NCI-H1436 treated with DMSO at 0.1 percent for 48 hours (cell line): ENCODE results near the gene ATP11A.
"Not testable (repeated sequence)": the region's sequence is repeated elsewhere in the genome, so short reads cannot be mapped to it uniquely, and the experiment has no call there.

Source experiments
- DNase-seq: peaks from one replicate; lab custom pipeline; 2025; lab: John Stamatoyannopoulos, UW

The ATP11A gene

GRCh38 chr13:112775791-112776279, 86.0 kb downstream of the ATP11A start:
- DNase-seq, result no peak

- DNase-seq, result no peak
Measured at GRCh38 chr13:112776354-112776753, 86.5 kb downstream of the ATP11A start.

GRCh38 chr13:112776971-112777370, 87.1 kb downstream of the ATP11A start:
- DNase-seq, result no peak

GRCh38 chr13:112777637-112778406, 88.0 kb downstream of the ATP11A start:
- no peak for DNase-seq

GRCh38 chr13:112779856-112780604, 90.2 kb downstream of the ATP11A start:
- DNase-seq, result no peak

DNA sequence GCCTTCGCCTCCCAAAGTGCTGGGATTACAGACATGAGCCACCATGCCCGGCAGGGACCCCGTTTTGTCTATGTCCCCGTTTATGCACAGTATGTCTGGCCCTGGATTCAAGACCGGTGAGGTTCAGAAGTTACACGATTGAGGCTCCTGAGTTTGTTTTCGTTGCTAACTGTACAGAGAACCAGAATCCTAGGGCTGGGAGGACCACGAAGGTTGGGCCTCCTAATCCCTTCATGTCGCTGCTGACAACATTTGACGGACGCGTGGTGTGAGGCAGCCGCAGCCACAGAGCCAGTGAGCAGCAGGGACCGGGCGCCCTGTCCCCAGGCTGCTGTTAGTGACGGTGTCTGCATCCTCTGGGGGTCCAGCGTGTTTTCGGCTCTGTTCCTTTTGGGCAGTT, 91.4 kb downstream of the ATP11A start:
- no peak for DNase-seq

- DNase-seq, result no peak
Measured at GRCh38 chr13:112781881-112782361, 92.1 kb downstream of the ATP11A start.

GRCh38 chr13:112782429-112783010, 92.7 kb downstream of the ATP11A start:
- DNase-seq, result no peak

DNA sequence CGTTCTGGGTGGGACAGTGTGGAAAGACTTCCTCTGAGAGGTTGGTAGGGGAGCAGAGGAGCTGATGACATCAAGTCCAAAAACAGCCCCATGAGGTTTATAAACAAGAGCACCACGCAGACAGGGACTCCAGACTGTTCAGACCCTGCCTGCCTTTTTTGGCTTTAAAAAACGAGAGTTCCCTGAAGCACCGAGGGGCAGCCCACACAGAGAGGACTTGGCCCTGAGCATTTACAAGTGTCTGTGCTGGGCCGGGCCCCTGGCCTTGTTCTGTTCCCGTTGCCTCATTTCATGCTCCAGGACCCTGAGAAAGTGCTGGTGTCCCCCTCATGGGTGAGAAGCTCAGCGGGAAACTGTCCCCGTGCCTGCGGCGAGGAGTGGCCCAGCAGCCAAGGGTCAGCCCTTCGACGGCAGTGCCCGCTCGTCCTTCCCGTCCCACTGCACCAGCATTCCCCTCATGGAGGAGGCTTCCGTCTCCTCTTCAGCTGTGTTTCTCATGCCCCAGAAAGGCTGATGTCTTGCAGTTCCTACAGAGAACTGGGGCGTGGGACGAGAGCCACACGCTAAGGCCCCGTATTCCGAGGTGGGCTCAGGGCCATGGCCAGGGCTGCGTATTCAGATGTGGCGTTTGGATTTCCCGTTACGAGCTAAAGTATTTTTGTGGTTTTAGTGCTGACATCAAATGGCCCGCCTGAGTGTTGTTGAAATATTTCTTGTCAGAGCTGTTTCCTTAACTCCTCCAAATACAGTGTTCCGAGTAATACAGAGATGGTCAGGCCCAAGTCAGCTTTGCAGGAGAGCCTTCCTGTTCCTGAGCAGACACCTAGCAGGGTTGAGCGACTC, 93.5 kb downstream of the ATP11A start:
- DNase-seq, result no peak

- no peak for DNase-seq
Measured at GRCh38 chr13:112783978-112784371, 94.1 kb downstream of the ATP11A start.

GRCh38 chr13:112784811-112785482, 95.1 kb downstream of the ATP11A start:
- no peak for DNase-seq

DNA sequence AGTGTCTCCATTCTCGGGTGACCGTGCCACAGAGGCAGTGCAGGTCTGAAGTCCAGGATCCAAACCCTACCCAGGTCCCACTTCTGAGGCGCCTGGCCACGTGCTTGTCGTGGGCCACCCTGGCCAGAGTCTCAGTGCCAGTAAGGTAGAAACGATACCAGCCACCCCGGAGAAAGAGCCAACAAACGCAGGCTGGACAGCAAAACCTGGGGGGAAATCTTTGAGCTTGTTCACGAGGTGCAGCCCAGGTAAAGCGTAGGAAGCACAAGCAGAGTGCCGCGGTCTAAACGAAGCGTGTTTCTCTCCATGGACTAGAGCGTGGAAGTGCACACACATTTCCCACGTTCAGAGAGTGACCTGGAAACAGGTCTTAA, 95.6 kb downstream of the ATP11A start:
- DNase-seq, result no peak

GRCh38 chr13:112786810-112787209, 97.0 kb downstream of the ATP11A start:
- DNase-seq, result not testable (repeated sequence)

DNA sequence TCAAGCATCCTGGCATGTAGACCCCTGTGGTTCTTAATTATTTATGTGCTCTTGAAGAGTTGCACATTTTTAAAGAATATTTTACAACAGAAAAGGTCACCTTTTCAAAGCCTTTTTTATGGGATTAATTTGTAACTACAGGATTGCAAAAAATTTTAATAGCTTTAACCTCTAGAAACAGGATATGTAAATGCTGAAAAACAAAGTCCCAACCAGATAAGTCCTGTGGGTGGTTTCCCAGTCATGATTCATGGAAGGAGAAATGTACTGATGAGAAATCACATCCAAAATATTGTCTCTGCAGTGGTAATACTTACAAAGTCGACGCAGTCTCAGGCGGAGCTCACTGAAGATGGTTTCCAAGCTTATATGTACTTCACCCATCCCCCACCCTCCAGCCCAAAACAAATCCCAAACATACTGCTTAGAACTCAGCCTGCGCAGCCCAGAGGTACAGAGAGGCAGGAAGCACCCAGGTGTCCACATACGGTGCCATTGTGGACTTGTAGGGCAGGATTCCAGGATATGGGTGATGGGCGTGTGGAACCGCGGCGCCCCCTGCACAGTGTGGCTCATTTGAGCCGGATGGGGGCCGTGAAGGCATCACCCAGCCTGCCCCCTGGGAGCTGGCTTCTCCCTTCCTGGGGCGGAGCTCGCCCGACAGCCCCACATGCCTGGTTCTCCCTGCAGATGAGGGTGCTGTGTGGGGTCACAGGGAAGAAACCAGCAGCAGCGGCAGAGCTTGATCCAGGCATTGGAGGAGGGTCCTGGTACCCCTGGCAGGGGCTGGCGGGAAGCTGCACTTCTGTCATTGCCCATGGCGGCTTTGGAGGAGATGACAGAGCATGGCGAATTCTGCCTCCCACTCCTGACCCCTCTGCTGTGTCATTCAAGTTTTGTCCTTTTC, 101.2 kb downstream of the ATP11A start:
- no peak for DNase-seq

- DNase-seq, result no peak
Measured at GRCh38 chr13:112791663-112792440, 102.0 kb downstream of the ATP11A start.

GRCh38 chr13:112792511-112792910, 102.7 kb downstream of the ATP11A start:
- no peak for DNase-seq

DNA sequence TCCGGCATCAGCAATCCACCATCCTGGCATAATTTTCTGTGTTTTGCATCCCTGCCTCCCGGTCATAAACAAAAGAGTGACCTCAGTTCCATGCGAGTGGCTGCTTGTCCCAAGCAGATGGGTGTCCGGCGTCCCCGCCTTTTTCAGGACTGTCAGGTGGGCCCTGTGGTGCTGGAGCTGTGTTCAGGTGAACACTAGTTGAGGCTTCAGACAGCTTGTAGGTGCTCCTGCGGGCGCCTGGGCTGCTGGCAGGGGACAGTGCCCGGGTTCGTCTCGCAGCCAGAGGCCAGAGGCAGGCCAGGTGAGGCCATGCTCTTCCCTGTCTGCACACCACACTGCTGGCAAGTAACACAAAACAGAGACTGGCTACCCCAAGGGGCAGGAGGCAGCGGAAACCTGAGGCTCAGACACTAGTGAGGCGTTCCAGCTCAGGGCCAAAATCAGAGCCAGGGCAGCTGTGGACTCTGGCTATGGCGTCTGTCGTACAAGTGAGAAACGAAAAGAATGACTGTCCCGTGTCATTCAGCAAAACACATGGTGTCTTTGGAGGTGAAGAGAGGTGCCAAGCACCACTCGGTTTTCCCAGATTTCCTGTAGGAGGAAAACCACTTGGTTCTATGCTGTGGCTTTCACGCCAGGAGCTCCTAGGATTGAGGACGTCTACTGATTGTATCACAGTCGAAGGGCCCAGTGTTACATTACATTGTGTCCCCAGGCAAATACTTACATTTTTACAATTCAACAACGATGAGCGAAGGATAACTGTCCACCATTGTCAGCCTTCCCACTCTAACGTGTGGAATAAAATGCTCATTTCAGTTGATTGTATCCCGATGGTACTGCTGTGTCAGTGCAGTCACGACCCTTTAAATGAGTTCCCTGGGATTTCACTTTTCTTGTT, 104.0 kb downstream of the ATP11A start:
- no peak for DNase-seq

DNA sequence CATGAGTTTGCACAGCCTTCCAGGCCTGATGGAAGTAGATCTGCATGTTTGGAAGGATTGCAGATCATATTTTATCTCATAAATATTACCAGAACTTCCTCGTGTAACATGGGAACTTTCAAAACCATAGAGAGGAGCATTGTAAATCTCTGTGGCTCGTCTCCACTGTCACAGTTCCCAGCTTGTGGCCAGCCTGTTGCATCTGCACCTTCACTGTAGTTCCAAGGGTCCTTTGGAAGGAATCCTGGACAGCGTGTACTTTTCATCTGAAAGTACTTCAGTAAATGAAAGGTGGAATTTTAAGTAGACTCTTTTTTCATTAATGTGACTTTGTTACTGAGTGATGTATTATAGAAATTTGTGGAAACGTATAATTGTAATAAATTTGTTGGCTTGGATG, 105.4 kb downstream of the ATP11A start:
- no peak for DNase-seq
